SK-N-SH treated with all-trans-retinoic acid at 6 μM for 48 hours (cell line): ENCODE measurements around the gene NBPF26.
"Not testable (repeated sequence)": the region's sequence is repeated elsewhere in the genome, so short reads cannot be mapped to it uniquely, and the experiment has no call there.

Source experiments
- ESRRG ChIP-seq: fragments of 250-450 bp; sonication (Bioruptor Pico); IDR thresholded peaks from 2 replicates; pipeline ENCODE4 v1.6.1; 2021; ENCODE audit warnings: mild to moderate bottlenecking
- TCF4 ChIP-seq: fragments of 250-450 bp; sonication (Bioruptor Pico); IDR thresholded peaks from 2 replicates; pipeline ENCODE4 v1.8.0; 2021; ENCODE audit warnings: mild to moderate bottlenecking, moderate library complexity, borderline replicate concordance
- ZFP3 ChIP-seq: fragments of 250-450 bp; sonication (Bioruptor Pico); IDR thresholded peaks from 2 replicates; pipeline ENCODE4 v1.5.0; 2020; ENCODE audit warnings: mild to moderate bottlenecking, moderate library complexity
- TF ChIP-seq, protein P1 (sequence below): fragments of 250-450 bp; sonication (Bioruptor Pico); IDR thresholded peaks from 2 replicates; pipeline ENCODE4 v1.8.0; 2020; ENCODE audit warnings: mild to moderate bottlenecking, moderate library complexity, borderline replicate concordance

DNA sequence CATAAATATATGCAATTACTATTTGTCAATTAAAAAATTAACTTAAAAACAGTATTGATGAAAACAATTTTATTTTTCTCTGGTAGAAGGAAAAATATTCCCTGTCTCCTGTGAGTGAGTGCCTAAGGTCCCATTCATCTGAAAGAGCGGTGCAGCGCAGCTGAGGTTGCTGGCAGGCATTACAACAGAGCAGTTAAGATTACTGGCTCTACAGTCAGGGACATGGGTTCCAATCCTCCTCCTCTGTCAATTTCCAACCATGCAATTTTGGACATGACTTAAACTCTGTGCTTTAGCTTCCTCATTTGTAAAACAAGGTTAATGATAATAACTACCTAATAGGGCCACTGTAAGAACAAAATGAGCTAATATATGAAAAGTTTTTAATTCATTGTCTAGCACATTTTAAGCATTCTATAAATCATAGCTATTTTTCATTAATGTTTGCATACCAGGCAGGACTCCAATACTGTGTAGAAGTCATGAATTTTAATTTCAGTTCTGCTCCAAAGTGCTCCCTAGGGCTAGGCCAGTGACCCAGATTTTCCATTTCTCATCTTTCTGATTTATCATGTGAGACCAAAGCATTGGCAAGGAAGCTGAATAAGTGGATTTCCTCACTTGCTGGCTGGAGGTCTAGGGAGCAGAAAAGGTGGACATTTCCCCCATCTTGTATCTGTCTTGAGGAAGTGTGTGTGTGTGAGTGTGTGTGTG, 43.5 kb upstream of the NBPF26 start:
- TF ChIP-seq ZFP3, TCF4, ESRRG (CRISPR knock-in tag): not testable (repeated sequence)
- TF ChIP-seq, protein P1, sequence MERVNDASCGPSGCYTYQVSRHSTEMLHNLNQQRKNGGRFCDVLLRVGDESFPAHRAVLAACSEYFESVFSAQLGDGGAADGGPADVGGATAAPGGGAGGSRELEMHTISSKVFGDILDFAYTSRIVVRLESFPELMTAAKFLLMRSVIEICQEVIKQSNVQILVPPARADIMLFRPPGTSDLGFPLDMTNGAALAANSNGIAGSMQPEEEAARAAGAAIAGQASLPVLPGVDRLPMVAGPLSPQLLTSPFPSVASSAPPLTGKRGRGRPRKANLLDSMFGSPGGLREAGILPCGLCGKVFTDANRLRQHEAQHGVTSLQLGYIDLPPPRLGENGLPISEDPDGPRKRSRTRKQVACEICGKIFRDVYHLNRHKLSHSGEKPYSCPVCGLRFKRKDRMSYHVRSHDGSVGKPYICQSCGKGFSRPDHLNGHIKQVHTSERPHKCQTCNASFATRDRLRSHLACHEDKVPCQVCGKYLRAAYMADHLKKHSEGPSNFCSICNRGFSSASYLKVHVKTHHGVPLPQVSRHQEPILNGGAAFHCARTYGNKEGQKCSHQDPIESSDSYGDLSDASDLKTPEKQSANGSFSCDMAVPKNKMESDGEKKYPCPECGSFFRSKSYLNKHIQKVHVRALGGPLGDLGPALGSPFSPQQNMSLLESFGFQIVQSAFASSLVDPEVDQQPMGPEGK (CRISPR knock-in tag): not testable (repeated sequence)
